GM11168 (cell line): ENCODE data around the gene ACSM3.

ENCODE experiments used
- in situ Hi-C: fragments of 300-500 bp; cut with MboI; formaldehyde crosslinking; loops from one replicate; pipeline ENCODE4 v1.12.0; 2022; ENCODE audit warnings: low sequenced_read_pairs; ENCODE audit not compliant: unreplicated experiment

Gene ACSM3

DNA sequence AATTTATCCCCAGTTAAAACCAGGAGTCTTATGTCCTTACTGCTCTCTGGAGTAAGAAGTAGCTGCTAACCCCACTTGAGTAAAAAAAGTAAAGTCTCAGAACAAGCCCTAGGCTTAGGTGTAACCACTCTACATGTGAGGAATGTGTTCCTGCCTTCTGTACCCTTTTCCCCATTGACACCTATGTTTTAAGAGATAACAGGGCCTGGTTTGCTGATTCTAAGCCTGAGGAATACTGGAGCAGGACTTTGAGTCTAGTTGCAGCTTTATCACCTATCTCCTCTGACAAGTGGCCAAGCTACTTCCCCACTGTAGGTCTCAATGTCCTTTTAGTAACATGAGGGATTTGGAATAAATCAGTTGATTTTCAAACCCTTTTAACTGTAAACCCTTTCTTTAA is 82.7 kb downstream of the ACSM3 start:
- in situ Hi-C loops = no loop called here
